Measurements from ENCODE around the gene EML4.
"Not testable (repeated sequence)": the region's sequence is repeated elsewhere in the genome, so short reads cannot be mapped to it uniquely, and the experiment has no call there.

The EML4 gene

GRCh38 chr2:42268528-42269151 is 99.5 kb downstream of the EML4 start:
- DNase-seq = no peak

GRCh38 chr2:42270757-42271156 is 101.6 kb downstream of the EML4 start:
- DNase-seq = no peak

GRCh38 chr2:42271246-42271645 is 102.1 kb downstream of the EML4 start:
- DNase-seq = not testable (repeated sequence)

GRCh38 chr2:42274863-42275262 is 105.7 kb downstream of the EML4 start:
- DNase-seq = no peak

- no peak for DNase-seq
These were observed 112.4 kb downstream of the EML4 start for GRCh38 chr2:42281416-42282081.

- no peak for DNase-seq
These were observed 114.9 kb downstream of the EML4 start for GRCh38 chr2:42284019-42284418.

GRCh38 chr2:42286268-42286946 is 117.3 kb downstream of the EML4 start:
- no peak for DNase-seq

GRCh38 chr2:42288811-42289210 is 119.7 kb downstream of the EML4 start:
- no peak for DNase-seq

DNA sequence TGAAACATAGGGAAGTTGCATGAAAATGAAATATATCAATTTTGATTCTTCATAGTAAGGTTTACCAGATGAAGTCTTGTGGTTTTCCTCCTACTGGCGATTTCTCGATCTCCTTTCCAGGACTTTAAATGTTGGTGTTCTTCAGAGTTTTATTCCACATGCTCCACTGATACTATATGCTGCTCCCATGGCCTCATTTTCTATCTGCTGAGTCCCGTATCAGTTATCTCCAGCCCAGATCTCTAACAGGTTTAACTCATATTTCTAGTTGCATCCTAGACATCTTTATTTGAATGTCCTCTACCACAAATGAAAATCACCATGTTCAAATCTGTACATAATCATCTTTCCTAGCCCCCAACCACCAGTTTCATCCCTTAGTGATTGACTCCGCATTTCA is 120.1 kb downstream of the EML4 start:
- no peak for DNase-seq

DNA sequence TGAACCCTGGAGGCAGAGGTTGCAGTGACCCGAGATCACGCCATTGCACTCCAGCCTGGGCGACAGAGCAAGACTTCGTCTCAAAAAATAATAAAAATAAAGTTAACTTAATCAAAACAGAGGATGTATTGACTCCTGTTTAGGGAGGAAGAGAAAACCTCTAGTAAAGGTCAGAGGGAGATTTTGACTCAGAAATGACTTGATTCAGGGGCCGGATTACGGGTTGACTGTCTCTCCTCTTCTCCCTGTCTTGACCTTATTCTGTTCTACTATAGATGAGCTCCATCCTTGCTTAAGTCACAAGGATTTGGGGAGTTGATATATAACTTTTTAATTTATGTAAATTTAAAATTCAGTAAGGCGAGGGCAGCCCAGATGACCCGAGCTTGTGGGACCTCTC is 120.9 kb downstream of the EML4 start:
- DNase-seq = no peak

DNA sequence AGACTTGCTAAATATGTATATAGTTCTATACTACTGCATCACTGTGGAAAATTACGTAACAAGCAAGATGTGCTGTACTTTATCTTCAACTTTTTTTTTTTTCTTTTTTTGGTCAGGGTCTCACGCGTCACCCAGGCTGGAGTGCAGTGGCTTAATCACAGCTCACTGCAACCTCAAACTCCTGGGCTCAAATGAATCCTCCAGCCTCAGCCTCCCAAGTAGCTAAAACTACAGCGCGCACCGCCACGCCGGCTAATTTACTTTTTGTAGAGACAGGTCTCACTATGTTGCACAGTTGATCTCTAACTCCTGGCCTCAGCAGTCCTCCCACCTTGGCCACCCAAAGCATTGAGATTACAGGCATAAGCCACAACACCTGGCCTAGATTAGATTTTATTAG is 123.9 kb downstream of the EML4 start:
- DNase-seq = no peak

GRCh38 chr2:42296226-42296625 is 127.1 kb downstream of the EML4 start:
- no peak for DNase-seq

GRCh38 chr2:42297322-42297936 is 128.3 kb downstream of the EML4 start:
- no peak for DNase-seq

DNA sequence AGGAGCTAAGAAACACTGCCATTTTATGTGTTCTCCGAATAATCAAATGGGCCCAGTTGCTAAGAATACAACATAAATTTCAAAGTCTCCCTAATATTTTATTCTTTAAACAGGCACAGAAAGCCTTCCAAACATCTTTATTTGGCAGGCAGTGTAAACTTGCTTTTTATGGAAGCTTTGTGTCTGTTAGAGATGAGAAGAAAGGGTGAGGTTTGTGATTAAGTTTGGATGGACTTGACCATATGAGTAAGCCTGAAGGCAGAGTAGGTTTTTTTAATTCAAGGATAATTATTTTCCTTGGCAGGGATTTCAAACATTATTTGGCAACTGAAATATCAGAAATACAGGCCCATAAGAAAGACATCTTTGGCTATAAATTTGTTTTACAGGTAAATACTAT is 129.0 kb downstream of the EML4 start:
- DNase-seq = no peak

GRCh38 chr2:42298996-42299754 is 130.0 kb downstream of the EML4 start:
- no peak for DNase-seq

DNA sequence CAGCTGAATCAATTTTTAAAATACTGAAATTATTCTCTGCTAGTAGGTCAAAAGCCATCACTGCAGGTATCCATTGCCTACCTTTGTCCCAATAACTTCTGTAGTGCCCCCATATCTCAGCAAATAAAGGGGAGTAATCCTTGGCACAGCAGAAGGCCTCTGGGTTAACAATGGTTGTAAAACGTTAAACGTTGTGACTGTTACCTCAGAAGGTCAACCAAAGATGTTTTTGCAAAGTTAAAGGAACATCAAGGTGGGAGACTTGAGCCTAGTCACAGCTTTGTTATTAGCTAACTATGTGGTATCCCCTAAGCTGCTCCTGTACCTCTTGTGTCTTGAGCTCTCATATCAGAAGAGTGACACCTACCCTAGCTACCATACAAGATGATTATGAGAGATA is 131.4 kb downstream of the EML4 start:
- DNase-seq = no peak

GRCh38 chr2:42303252-42303651 is 134.1 kb downstream of the EML4 start:
- DNase-seq = no peak

GRCh38 chr2:42304059-42304713 is 135.0 kb downstream of the EML4 start:
- no peak for DNase-seq

DNA sequence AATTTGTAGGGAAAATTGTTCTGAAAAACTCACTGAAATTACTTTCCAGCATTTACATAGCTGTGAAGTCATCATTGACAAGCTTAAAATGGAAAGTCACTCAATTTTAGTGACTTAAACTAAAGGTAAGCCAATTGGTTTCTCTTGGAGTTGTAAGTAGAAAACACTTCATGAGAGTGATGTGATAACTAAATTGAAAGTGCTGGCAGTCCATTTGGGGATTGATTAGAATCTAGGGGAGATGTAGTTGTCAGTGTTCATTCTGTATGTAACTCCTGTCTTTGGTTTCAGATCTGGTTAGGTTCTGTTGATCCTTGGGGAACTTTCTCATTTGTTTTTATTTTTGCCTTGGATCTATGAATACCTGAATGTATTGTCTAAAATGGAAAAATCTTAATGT is 138.0 kb downstream of the EML4 start:
- no peak for DNase-seq

- DNase-seq = no peak
These were observed 140.2 kb downstream of the EML4 start for GRCh38 chr2:42309366-42309765.

GRCh38 chr2:42310007-42310515 is 140.9 kb downstream of the EML4 start:
- no peak for DNase-seq

DNA sequence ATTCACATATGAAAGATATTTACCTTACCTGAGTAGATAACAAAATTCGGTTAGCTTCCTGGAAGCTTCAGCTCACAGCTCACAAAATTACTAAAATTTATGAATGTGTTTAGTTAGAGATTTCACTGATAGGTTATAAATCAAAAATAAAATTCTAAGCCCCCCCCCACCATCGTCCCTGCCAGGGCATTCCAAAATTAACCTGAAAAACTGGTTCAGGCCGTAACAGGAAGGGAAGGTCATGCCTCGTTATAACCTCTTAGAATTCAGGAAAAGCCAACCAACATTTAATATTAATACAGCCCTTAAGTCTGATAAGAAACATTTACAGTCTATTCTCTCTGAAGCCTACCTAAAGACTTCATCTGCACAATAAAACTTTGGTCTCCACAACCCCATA is 143.0 kb downstream of the EML4 start:
- DNase-seq = no peak
